Endothelial cell (in vitro differentiated cells): ENCODE results near the gene DDX49. TPM values are rescaled to one million over a fixed set of nuclear protein-coding genes. Genes with fewer than 3 reads are reported as not detected.

Source experiments
- DNase-seq: peaks from one replicate; pipeline ENCODE4 v3.0.0; 2021; ENCODE audit warnings: low spot score
- H3K27ac Mint-ChIP-seq: one replicate; pipeline ENCODE4 v1.8.0; 2021; ENCODE audit warnings: mixed read lengths, inconsistent platforms; ENCODE audit not compliant: unreplicated experiment
- H3K27me3 Mint-ChIP-seq: one replicate; pipeline ENCODE4 v1.8.0; 2021; ENCODE audit warnings: mild to moderate bottlenecking, moderate library complexity, mixed read lengths, inconsistent platforms; ENCODE audit not compliant: unreplicated experiment
- H3K36me3 Mint-ChIP-seq: one replicate; pipeline ENCODE4 v1.8.0; 2021; ENCODE audit warnings: mild to moderate bottlenecking, low read depth, mixed read lengths, inconsistent platforms; ENCODE audit not compliant: unreplicated experiment
- H3K4me1 Mint-ChIP-seq: one replicate; pipeline ENCODE4 v1.8.0; 2021; ENCODE audit warnings: mild to moderate bottlenecking, mixed read lengths, inconsistent platforms; ENCODE audit not compliant: unreplicated experiment
- H3K4me3 Mint-ChIP-seq: one replicate; pipeline ENCODE4 v1.8.0; 2021; ENCODE audit warnings: mild to moderate bottlenecking, mixed read lengths, inconsistent platforms; ENCODE audit not compliant: unreplicated experiment
- H3K9me3 Mint-ChIP-seq: one replicate; pipeline ENCODE4 v1.8.0; 2021; ENCODE audit warnings: mixed read lengths, inconsistent platforms; ENCODE audit not compliant: unreplicated experiment
- CTCF ChIP-seq: fragments of 200-600 bp; sonication (generic); IDR thresholded peaks from one replicate; pipeline ENCODE4 v1.5.0; 2021; ENCODE audit warnings: antibody characterized with exemption; ENCODE audit not compliant: unreplicated experiment
- total RNA-seq: library from RNA; stranded (reverse); fragmentation: NEBNext Ultra II Directional; extraction: Animal tissue kit (Norgen Biotek cat#: 25700); gene quantifications from one replicate; pipeline ENCODE4 v1.2.1, GENCODE V29; 2021; ENCODE audit not compliant: unreplicated experiment

The DDX49 gene
- total RNA-seq, 1 donor from 2014 or later, result 33.7 TPM

DNA sequence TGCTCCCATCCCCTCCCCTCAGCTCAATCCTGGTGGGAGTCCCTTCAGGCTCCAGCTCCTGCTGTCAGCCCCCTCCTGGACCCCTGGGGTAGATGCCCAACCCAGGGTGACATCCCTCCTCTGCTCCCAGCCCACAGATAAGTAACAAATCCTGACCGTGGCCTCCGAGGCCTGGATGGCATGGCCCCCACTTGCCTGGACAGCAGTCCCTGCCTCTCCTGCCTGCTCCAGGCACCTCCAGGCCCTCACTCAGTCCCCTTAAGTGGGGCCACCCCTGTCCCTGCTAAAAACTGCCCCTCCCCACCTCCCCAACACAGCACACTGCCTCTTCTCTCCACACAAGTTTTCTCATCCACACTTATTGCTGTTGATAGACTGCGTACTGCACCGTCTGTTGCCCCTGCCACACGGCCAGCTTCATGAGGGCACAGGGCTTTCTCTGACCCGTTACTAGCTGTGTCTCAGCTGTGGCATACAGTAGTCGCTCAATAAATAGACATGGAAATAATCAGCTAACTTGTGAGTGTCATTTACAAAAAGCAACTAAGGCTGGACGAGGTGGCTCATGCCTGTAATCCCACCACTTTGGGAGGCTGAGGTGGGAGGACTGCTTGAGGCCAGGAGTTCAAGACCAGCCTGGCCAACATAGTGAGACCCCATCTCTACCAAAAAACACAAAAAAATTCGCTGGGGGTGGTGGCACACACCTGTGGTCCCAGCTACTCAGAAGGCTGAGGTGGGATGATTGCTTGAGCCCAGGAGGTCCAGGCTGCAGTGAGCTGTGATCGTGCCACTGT lies 29.4 kb upstream of the DDX49 start:
- TF ChIP-seq CTCF, result no peak
- Mint-ChIP-seq H3K27ac (no peak overlapping the region), H3K4me3 (no peak overlapping the region), H3K27me3 (peaks cover 4% of the 10 kb centered on the region), H3K36me3 (peaks cover 10% of the 10 kb centered on the region), H3K9me3 (no peaks in the 10 kb centered on the region), H3K4me1 (no peaks in the 10 kb centered on the region)
- DNase-seq, result no peak

DNA sequence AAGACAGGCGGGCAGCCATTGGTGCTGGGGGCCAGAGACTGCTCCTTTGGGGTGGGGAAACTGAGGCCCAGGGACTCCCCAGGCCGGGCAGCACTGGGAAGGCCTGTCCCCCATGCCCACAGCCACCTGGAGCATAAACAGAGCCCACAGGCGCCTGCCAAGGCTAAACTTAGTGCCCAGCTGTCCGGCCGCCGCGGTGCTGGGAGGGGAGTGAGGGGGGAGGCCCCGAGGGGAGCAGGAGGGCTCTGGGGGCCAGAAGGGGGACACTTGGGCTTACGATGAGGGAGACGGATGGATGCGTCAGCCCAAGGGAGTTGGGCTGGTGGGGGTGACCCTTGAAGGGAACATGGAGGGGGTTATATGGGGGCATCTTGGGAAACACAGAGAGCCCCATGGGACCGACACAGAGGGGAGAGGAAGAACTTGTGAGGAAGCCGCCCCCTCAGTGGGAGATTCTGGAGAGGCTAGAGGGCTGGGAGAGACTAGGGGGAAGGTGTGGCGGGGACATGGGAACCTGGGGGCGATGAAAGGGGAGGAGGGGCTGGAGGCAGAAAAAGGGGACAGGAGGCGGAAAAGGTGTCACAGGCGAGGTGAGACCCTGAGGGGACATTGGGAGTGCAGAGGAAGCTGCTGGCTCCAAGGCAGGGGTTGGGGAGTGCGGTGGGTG lies 25.8 kb upstream of the DDX49 start:
- Mint-ChIP-seq H3K9me3 (no peaks in the 10 kb centered on the region), H3K4me1 (no peaks in the 10 kb centered on the region), H3K27ac (no peak overlapping the region), H3K27me3 (peaks cover 11% of the 10 kb centered on the region), H3K36me3 (peaks cover 5% of the 10 kb centered on the region), H3K4me3 (no peak overlapping the region)
- no peak for TF ChIP-seq CTCF
- no peak for DNase-seq

DNA sequence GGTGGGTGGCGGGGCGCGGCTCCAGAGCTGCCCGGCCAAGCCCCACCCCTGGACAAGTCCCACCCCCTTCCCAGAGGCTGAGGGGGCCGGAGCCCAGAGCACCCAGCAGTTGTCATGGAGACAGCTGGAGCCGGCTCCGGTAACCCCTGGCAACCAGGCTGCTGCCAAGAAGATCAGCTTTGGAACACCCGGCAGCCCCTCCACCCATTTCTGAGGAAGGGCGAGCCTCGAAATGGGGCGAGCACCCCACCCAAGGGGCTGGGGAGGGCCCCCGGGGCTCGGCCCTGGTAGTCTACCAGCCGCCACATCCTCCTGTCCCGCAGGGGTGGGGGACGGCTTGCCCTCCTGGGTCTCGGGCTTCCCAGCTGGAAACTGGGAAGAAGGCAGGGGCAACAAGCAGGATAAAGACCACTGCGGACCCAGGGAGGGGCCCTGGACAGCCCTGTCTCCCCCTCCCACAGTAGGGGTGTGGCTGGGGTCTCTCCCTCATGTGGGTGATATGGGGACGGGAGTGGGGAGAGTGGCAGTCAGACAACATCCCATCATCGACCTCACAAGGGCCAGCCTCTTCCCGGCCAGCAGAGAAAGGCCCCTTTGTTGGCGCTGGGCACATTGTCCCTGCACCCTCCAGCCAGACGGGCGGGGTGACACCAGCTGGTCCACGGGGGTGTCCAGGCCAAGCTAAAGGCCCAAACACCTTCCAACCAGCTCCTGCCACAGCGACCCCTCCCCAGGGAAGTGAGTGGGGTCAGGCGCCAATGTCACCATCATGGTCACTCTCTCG lies 25.1 kb upstream of the DDX49 start:
- peaks cover 5% of the 10 kb centered on the region for H3K36me3 Mint-ChIP-seq
- no peaks in the 10 kb centered on the region for H3K4me1 Mint-ChIP-seq
- H3K27ac Mint-ChIP-seq, result no peak overlapping the region
- no peak overlapping the region for H3K4me3 Mint-ChIP-seq
- no peaks in the 10 kb centered on the region for H3K9me3 Mint-ChIP-seq
- peaks cover 11% of the 10 kb centered on the region for H3K27me3 Mint-ChIP-seq
- no peak for TF ChIP-seq CTCF
- no peak for DNase-seq

- Mint-ChIP-seq H3K9me3 (no peaks in the 10 kb centered on the region), H3K4me3 (peak overlapping the region; percentile 89), H3K36me3 (peaks cover 5% of the 10 kb centered on the region), H3K27me3 (peaks cover 11% of the 10 kb centered on the region), H3K27ac (no peak overlapping the region), H3K4me1 (no peaks in the 10 kb centered on the region)
- DNase-seq, result peak; percentile 77
- peak; percentile 48 for TF ChIP-seq CTCF
Measured at GRCh38 chr19:18895038-18895823, 24.3 kb upstream of the DDX49 start.
